HG03442 (cell line): Measurements from ENCODE around the gene SIL1.

Experiments used
- ATAC-seq: cut with Tn5 transposase; IDR thresholded peaks from one replicate; pipeline ENCODE4 v1.9.1; 2021; ENCODE audit warnings: mild to moderate bottlenecking, moderate library complexity; ENCODE audit not compliant: unreplicated experiment

The SIL1 gene

GRCh38 chr5:138986186-138986800 lies 211.9 kb downstream of the SIL1 start:
- no peak for ATAC-seq

- ATAC-seq, result no peak
Measured at GRCh38 chr5:138985683-138986082, 212.5 kb downstream of the SIL1 start.

GRCh38 chr5:138985256-138985655 lies 212.9 kb downstream of the SIL1 start:
- no peak for ATAC-seq

DNA sequence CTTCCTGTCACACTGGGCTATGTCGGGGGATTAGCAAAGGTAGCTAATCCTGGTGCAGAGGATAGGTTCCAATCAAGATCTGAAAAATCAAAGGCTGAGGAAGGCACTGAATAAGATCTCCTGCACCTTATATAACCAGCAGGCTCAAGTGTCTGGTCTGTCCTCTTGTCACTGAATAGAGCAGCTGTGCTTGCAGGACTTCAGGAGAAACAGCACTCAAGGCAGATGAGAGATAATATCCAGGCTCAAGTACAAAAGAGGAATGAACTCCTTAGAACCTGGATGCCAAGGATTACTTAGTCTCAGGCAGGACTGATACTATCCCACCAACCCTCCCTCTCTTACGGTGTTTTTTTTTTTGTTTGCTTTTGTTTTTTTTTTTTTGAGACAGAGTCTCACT lies 214.2 kb downstream of the SIL1 start:
- ATAC-seq, result no peak

DNA sequence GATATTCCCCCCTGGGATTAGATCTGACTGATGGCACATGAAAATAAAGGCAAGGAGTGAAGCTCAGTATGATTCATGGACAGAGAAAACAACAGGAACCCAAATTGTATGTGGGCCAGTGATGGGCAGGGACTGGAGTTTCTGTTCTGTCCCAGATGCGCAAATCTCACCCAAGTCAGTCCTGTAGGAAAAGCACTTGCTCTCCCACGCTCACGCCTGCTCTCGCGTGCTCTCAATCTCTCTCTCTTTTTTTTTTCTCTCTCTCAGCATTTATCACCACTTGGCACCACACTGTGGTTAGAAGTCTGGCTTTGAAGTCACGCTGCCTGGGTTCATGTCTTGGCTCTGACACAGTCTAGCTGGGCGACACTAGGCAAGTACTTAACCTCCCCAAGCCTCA lies 216.6 kb downstream of the SIL1 start:
- ATAC-seq, result no peak

- ATAC-seq, result no peak
Measured at GRCh38 chr5:138981131-138981530, 217.0 kb downstream of the SIL1 start.

- no peak for ATAC-seq
Measured at GRCh38 chr5:138980441-138980840, 217.7 kb downstream of the SIL1 start.

GRCh38 chr5:138979684-138980280 lies 218.4 kb downstream of the SIL1 start:
- no peak for ATAC-seq

- no peak for ATAC-seq
Measured at GRCh38 chr5:138978581-138978980, 219.6 kb downstream of the SIL1 start.

GRCh38 chr5:138978080-138978479 lies 220.1 kb downstream of the SIL1 start:
- no peak for ATAC-seq

DNA sequence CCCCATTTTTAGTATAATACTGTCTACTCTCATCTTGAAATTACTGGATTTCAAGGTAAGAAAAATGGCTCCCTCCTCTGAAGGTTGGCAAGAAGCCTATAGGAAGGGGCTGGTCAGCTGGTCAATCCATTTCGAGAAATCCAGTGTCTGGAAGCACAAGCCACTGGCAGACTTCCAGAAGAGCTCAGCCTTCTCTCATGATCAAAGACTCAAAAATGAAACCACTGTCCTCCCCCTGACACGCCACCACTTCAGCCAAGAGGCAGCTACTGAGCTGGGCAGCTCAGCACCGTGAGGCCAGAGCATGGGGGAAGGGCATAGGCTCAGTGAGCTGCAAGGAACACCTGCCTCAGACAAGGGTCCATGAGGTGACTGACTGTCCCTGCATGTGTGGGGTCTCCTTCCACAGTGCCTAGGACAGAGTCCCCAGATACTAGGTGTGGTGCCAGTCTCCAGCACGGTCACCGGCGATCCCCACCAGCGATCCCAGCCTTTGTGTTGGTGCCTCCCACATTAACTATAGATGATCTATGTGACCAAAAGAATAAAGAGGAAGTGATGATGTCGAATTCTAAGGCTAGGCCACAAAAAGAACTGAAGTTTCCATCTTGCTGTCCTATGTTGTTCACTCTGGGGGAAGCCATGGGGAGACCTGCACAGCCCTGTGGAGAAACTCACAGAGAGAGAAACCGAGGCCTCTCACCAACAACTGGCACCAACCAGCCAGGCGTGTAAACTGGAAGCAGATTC lies 222.9 kb downstream of the SIL1 start:
- no peak for ATAC-seq

GRCh38 chr5:138974227-138975063 lies 223.7 kb downstream of the SIL1 start:
- no peak for ATAC-seq

DNA sequence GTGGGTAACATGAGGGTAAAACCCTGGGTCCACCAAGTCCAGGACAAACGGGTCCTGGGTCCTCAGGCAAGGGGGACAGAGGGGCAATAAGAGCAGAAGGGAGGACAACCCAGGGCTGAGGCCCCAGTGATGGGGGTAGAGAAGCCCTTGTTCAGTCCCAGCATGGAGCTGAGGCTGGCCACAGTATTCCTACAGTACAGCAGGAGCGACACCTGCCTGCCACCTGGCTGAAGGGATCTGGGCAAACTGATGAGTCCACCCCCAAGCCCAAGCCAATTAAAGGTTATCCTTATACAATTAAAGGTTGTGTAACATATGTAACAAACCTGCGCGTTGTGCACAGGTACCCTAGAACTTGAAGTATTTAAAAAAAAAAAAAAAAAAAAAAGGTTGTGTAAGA lies 225.3 kb downstream of the SIL1 start:
- no peak for ATAC-seq

DNA sequence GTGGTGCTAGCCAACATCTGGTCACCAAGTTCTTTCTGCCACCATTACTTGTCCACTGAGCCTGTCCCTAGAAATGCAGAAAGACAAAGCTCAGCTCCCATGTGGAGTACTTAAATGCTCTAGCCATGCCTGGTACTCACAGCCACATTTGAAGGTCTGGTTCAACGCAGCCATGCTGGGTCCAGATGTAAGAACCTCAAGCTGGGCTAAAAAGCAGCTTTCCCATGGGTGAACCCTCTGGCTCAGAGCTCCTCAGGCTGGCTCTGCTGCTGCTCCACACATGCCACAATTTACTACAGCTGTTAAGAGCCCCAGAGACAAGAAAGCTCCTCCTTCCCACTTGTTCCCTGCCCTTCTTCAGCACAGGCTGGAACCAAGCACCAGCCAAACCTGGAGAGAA lies 225.9 kb downstream of the SIL1 start:
- ATAC-seq, result no peak

DNA sequence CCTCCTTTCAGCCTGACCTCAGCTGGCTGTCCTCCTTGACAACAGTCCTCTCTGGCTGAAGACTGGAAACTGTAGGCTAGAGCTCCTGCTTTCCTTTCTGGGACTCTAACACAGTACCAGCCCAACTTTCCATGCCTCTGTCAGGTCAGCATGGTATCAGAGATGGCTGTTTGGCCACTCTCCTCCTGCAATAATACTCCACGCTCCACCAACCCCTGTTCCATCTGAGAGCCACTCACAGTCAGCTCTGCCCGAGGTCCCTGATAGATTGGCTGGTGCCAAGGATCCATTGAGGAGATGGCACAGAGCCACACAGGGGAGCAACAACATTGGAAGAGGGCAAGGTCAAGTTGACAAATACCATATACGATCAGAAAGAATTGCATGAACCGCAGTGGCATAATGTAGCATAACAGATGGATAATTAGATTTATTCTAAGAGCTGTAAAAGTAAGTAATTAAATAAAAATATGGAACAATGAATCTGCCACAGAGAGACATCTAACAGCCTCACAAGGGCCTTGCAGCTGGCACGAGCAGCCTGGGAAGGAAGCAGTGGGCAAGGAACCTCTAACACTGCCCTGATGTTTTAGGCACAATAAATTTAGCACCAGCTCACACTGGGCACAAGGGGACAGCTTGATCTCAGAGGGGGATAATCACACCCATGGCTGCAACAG lies 228.7 kb downstream of the SIL1 start:
- ATAC-seq, result no peak

DNA sequence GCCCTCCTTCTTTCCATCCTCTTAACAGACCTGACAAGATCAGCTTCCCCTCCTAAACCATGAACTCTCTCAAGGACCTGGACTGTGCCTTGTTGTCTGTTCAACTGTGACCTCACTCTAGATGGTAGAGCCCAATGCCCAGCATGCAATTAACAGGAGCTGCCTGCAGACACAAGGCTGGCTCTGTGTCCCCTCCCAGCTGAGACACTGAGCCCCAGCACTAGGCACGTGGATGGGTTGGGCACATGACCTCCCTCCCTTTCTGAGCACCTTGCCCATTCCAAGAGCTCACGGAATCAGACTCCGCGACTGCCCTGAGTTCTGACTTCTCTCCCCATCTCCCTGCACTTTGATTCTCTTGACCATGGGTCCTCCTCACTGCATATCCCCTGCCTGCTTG lies 229.6 kb downstream of the SIL1 start:
- ATAC-seq, result no peak

GRCh38 chr5:138967791-138968448 lies 230.2 kb downstream of the SIL1 start:
- no peak for ATAC-seq

GRCh38 chr5:138966236-138966985 lies 231.8 kb downstream of the SIL1 start:
- no peak for ATAC-seq

DNA sequence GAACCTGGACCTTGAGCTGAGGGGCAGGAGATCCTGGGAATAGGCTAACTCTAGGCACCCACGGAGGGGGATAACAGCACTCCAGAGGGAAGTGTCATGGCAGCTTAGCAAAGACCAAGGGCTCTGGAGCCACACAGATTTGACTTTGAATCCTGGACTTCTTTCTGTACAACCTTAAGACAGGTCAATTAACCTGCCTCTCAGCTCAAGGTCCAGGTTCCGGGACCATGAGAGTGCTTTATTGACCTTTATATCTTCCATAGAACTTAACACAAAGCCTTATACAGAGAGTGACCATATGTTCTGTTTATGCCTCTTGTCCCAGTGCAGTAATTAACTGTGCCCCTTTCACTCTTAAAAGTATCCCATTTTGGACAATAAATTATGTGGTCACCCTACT lies 232.5 kb downstream of the SIL1 start:
- ATAC-seq, result no peak
